GM18526 (cell line): ENCODE measurements around the gene EML5.

ENCODE experiments used
- POLR2A ChIP-seq: IDR thresholded peaks from 3 replicates; pipeline ENCODE4 v1.6.1; 2011; ENCODE audit not compliant: insufficient read length; ENCODE audit errors: extremely low read depth

The EML5 gene

GRCh38 chr14:88818018-88818417, 25.3 kb upstream of the EML5 start:
- no peak for TF ChIP-seq POLR2A

- TF ChIP-seq POLR2A: no peak
These were observed 23.2 kb upstream of the EML5 start for GRCh38 chr14:88815980-88816379.

GRCh38 chr14:88808359-88808758, 15.6 kb upstream of the EML5 start:
- no peak for TF ChIP-seq POLR2A

- no peak for TF ChIP-seq POLR2A
These were observed 11.7 kb upstream of the EML5 start for GRCh38 chr14:88804477-88804876.

- TF ChIP-seq POLR2A: no peak
These were observed 11.3 kb upstream of the EML5 start for GRCh38 chr14:88804035-88804434.

- TF ChIP-seq POLR2A: no peak
These were observed 9.8 kb upstream of the EML5 start for GRCh38 chr14:88802596-88802995.

GRCh38 chr14:88799522-88799921, 6.8 kb upstream of the EML5 start:
- TF ChIP-seq POLR2A: no peak

GRCh38 chr14:88798156-88798555, 5.4 kb upstream of the EML5 start:
- TF ChIP-seq POLR2A: no peak

- no peak for TF ChIP-seq POLR2A
These were observed 489 bp upstream of the EML5 start for GRCh38 chr14:88793259-88793625.

- no peak for TF ChIP-seq POLR2A
These were observed 902 bp downstream of the EML5 start for GRCh38 chr14:88791629-88792472.

GRCh38 chr14:88791252-88791621, 1.5 kb downstream of the EML5 start:
- TF ChIP-seq POLR2A: no peak

GRCh38 chr14:88790501-88791251, 2.1 kb downstream of the EML5 start:
- TF ChIP-seq POLR2A: no peak

GRCh38 chr14:88786715-88787114, 6.0 kb downstream of the EML5 start:
- no peak for TF ChIP-seq POLR2A

GRCh38 chr14:88785911-88786310, 6.8 kb downstream of the EML5 start:
- no peak for TF ChIP-seq POLR2A

- TF ChIP-seq POLR2A: no peak
These were observed 17.2 kb downstream of the EML5 start for GRCh38 chr14:88775532-88775931.

- TF ChIP-seq POLR2A: no peak
These were observed 22.0 kb downstream of the EML5 start for GRCh38 chr14:88770736-88771135.
